HG02970 (cell line): ENCODE results near the gene SLC24A4.

Experiments used
- ATAC-seq: cut with Tn5 transposase; IDR thresholded peaks from one replicate; pipeline ENCODE4 v1.9.1; 2021; ENCODE audit warnings: mild to moderate bottlenecking, moderate library complexity, moderate number of reproducible peaks; ENCODE audit not compliant: unreplicated experiment, low FRiP score

SLC24A4 gene, protein sequence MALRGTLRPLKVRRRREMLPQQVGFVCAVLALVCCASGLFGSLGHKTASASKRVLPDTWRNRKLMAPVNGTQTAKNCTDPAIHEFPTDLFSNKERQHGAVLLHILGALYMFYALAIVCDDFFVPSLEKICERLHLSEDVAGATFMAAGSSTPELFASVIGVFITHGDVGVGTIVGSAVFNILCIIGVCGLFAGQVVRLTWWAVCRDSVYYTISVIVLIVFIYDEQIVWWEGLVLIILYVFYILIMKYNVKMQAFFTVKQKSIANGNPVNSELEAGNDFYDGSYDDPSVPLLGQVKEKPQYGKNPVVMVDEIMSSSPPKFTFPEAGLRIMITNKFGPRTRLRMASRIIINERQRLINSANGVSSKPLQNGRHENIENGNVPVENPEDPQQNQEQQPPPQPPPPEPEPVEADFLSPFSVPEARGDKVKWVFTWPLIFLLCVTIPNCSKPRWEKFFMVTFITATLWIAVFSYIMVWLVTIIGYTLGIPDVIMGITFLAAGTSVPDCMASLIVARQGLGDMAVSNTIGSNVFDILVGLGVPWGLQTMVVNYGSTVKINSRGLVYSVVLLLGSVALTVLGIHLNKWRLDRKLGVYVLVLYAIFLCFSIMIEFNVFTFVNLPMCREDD

DNA sequence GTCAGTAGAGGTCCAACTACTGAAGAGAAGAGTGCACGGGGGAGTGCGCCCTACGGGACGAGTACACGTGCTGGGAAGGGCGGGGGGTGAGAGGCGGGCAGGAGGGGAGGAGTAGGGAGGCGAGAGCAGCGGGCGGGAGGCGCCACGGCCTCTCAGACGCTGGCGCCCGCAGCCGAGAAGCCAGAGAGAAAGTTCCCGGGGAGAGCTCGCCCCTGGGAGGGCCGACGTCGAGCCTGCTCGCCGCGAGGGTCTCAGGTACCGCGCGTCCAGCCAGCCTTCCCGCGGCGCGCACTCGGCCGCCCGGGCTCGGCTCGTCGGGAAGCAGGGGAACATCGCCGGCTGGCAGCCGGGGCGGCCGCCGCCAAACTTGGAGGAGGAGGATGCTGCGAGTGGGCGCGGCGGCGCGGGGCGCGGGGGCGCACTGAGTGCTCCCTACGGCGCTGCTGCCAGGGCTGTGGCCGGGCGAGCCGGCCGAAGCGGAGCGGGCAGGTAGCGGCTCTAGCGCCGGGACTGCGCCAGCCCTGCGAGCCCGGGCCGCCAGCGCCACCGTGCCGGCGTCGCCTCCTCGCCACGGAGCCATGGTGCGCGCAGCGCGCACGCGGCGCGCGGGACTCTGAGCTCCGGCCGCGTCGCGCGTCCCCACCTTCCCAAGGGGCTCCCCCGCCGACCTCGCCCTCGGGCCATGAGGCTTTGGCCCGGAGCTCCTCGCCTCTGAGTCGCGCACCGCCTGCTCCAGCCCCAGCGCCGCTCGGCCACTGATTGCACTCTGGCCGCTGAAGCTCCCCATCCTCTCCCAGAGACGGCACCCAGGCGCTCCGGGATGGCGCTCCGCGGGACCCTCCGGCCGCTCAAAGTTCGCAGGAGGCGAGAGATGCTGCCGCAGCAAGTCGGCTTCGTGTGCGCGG is at the start of gene SLC24A4:
SLC24A4 (plus strand) TSS at position 155 of the 905 bp plus-strand sequence; CDS start at position 821, 666 bp downstream.
- no peak for ATAC-seq

GRCh38 chr14:92273166-92273565 is 49.8 kb upstream of the SLC24A4 start:
- ATAC-seq = no peak

DNA sequence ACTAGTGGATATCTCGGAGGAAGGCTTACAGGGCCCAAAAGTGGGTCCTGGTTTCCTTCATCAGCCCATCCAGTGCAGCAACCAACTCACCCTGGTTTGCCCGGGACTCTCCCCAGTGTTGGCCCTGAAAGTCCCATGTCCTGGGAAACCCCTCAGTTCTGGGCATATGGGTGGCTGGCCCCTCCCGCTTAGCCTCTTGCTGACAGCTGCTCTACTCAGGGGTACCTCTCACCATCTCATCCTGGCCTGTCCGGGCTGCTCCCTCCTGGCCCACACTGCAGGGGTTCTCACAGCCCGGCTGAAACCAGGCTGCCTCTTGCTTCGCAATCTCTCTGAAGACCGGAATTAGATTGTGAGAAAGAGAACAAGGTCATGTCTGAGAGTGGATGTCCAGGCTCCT is 48.9 kb upstream of the SLC24A4 start:
- no peak for ATAC-seq

DNA sequence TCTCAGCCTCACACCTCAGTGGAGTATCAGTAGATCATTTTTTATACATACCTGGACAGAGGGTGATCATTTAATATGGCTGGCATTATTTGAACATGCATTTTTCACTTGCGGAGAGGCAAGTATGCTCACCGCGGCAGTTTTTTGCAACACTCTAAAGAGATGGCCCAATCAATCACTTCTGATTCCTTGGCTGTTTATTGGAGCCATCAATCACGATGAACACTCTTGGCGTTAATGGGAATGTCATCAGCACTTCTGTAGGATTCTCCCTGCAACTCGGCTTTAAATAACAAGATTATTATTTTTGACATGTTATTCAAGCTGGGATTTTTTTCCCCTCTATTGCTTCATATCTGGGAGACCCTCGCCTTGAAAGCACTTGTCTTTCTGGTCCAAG is 46.9 kb upstream of the SLC24A4 start:
- ATAC-seq = no peak

DNA sequence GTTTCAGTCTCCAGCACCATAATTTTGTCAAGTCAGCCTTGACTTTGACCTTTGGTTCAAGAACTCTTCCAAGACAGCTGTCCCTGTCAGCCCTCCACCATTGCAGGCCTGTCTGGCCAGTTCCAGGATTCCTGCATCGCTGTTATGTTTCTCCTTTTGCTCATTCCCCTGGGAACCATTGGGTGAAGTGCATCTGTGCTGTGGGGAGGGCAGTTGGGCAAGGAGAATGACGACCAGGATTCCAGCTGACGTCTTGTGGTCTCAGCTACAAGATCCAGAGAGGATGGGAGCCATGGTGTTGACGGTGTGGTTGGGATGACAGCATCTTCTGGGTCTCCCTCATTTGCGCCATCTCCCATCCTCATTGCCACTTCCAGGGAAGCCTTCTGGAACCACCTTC is 45.9 kb upstream of the SLC24A4 start:
- no peak for ATAC-seq

DNA sequence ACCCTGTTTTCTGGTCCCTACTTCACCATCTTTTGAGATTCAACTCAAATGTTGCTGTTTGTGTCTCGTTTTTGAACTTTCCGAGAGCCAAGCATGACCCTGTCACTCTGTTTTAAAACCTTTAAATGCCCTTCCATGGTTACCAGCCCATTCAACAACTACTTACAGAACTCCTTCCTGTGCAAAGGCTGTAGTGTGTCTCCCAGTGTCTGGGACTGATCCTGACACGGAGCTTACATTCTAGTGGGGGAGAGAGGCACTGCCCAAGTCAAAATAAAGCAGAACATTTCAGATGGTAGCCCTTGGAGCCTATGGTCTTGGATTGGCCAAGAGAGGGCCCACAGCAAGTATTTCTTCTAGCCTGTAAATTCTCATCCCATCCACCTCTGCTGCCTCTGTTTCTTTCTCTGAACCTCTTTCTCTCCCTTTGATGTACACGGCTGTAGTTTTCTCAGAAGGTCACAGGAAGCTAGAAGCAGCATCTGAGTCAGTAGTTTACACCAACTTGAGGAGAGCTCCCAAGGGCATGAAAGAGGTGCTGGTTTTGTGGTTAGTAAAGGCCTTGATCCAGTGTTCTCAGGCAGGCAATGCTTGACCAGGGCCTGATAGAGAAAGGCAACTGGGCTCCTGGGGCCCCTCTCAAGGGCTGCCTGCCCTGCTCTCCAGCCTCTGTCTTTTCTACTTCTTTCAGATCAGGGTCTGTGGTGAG is 42.3 kb upstream of the SLC24A4 start:
- ATAC-seq = no peak

DNA sequence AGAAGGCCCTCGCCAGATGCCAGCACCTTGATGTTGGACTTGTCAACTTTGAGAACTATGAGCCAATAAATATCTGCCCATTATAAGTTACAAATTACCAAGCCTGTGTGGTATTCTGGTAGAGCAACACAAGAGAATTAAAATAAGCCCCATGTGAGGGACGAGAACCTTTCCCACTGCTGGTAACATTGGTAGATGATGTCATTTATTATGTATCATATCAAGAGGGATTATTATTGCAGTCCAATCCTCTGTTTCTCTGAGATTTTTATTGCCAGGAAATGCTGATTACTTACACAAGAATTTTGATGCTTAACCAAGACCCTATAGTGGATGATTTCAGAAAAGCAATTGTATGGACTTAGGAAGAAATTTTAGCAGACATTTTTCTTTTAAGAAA is 40.3 kb upstream of the SLC24A4 start:
- ATAC-seq = no peak

DNA sequence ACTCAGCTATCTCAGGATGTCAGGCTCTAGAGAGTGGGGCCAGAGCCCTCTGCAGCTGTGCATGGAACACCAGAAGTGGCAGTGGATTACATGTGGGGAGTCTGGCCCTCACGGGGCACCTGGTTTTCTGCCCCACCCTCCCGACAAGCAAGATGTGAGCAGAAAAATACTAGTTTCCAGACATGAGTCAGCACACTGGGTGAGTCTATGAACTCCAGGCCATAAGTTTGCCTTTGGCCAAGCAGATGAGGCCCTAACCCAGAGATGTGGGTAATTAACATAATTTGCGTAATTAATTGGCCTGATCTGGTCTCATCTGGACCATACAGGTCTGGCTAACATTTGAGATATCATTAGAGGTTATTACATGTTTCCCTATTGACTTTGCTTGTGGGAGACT is 37.7 kb upstream of the SLC24A4 start:
- no peak for ATAC-seq

GRCh38 chr14:92287987-92288386 is 35.0 kb upstream of the SLC24A4 start:
- ATAC-seq = no peak

DNA sequence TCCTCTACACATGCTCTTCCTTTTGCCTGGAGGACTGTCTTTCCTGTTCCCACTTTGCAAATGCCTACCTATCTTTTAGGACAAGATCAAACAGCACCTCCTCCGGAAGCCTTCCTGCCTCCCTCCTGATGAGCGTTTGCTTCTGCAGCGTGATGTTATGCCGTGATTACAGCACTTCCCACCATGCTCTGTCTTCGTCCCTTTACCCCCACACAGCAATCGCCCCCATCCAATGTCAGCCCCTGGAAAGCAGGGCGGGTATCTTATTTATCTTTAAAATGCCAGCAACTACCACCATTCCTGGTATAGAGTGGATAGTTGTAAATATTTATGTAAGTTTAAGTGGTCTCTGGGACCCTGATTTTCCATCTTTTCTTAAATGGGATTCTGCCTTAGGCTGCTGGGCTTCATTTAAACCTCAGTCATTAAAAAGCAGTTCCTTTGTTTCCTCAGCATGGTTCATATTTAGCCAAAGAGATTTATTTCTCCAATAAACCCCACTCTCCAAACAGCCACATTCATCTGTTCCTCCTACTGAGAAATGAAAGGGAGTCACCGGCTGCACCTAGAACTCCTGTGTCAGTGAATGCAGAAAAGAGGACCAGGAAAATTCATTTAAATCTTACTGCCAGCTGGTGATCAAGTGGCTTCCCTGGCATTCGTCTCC is 33.8 kb upstream of the SLC24A4 start:
- no peak for ATAC-seq

- ATAC-seq = no peak
Observed at GRCh38 chr14:92292673-92293072, 30.3 kb upstream of the SLC24A4 start.

GRCh38 chr14:92294506-92294905 is 28.5 kb upstream of the SLC24A4 start:
- ATAC-seq = no peak

DNA sequence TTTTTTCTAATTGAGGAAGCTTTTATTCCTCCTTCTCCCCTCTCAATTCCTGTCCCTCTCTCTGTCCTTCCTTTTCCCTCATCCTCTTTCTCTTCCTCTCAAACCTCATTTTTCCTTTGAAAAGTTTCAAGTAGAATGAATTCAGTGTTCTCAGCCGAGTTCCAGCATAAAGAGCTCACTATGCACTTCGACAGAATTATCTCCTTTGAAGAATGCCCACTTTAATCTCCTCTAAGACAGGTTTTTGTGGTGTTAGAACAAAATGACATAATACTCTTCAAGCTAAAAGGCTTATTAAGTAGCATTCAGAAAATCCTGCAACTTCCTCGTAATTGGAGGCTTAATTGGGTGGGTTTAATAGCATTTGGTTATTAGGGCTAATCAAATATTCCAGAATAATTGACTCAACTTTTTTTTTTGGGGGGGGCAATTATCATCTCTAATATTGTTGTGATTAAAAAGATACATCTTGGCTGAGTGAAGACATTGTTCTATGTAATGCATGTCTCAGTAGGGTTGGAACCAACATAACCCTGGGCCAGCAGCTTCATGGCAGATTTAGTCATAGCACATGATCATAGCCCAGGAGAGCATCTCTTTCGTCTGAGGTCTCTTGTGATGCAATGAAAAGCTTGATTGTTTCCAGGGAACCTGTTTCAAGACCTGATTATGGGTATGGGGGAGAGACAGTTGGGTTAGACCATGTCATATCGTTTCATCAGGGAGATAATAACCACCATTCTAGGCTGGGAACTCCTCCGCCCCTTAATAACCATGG is 25.0 kb upstream of the SLC24A4 start:
- ATAC-seq = no peak

- ATAC-seq = no peak
Observed at GRCh38 chr14:92302481-92302880, 20.5 kb upstream of the SLC24A4 start.

DNA sequence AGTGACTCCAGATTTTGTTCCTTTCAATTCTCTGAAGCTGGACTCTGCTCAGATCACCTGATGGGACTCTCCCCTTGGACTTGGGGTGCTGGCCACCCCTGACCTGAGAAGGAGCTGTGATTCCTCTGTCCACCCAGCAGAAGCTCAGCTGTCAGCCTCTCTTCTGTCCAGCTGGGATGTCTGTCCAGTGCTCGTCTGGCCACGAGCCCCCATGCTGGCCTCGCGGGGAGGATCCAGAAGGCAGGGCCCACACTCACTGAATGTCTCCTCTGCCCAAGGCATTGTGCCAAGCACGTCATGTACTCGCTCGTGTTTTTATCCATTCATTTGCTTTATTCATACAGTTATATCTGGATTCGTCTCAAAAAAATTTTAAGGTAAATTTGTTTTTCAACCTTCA is 14.2 kb upstream of the SLC24A4 start:
- ATAC-seq = no peak

DNA sequence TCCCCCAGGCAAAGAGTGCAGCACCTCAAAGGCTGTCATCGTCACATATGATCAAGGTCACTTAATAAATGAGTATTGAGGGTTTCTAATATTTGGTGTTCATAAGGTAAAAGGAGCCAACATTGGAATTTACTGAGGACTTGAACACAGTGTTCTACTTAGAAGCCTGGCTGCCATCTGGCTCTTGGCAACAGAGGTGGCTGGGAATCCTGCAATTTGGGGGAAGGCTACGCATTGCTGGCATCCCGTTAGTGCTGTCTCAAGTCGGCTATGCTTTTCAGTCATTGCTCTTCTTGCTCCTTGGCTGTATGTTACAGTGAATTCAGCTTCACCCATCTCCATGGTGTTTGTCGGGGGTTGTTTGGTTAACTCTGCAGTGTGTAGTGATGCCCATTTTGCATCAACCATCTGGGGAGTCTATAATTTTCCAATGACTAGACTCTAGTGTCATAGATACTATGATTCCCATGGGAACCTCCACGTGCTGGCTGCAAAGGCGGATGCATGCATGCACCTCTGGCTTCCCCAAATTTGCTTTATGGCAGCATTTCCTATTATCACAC is 12.9 kb upstream of the SLC24A4 start:
- no peak for ATAC-seq

DNA sequence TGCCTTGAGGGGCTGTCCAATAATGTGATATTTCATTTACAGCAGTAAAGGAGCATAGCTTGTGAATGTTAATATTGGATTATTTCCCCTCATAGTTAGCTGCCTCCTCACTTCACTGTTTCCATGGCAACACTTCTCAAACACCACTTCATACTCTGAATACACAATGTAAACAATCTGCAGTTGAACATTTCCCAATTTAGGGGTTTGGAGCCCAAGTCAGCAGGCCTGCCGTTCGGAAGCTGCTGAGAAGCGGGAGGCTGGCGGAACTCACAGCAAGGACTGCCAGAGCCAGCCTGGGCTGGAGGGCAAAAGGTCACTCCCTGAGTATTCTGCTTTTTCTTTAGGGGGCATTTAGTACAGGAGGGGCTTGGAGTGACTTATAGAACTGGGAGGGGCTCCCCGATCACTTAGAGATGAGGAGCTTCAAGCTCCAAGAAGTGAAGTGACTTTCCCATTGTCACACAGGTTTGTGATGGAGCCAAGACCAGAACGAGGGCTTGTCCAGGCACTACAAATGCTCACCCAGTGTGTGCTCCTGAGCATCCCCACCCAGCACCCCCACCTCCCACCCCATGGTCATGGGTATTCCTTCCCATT is 12.1 kb upstream of the SLC24A4 start:
- no peak for ATAC-seq

GRCh38 chr14:92314182-92314581 is 8.8 kb upstream of the SLC24A4 start:
- ATAC-seq = no peak
